ENCODE measurements around the gene CADM1. TPM values are rescaled to one million over a fixed set of nuclear protein-coding genes. Genes with fewer than 3 reads are reported as not detected.
A peak's percentile ranks its signal among the peaks of the same experiment; 100 is the strongest.

The CADM1 gene
- total RNA-seq, 1 donor from 2014 or later = 150 TPM

- no peaks in the 10 kb centered on the region for H3K36me3 Mint-ChIP-seq
- peaks cover 10% of the 10 kb centered on the region for H3K27me3 Mint-ChIP-seq
- H3K27ac Mint-ChIP-seq = no peak overlapping the region
- H3K9me3 Mint-ChIP-seq = no peaks in the 10 kb centered on the region
- TF ChIP-seq CTCF (conservative IDR thresholded peaks at IDR 0.05) = no peak
- H3K4me3 Mint-ChIP-seq = no peak overlapping the region
- H3K4me1 Mint-ChIP-seq (ENCODE audit: unreplicated experiment) = no peaks in the 10 kb centered on the region
- DNase-seq (ENCODE audit: extremely low spot score, unreplicated experiment) = no peak
Observed at GRCh38 chr11:115515647-115516395, 11.6 kb upstream of the CADM1 start.

- peaks cover 23% of the 10 kb centered on the region for H3K27me3 Mint-ChIP-seq
- no peaks in the 10 kb centered on the region for H3K36me3 Mint-ChIP-seq
- no peaks in the 10 kb centered on the region for H3K4me1 Mint-ChIP-seq (ENCODE audit: unreplicated experiment)
- no peak overlapping the region for H3K27ac Mint-ChIP-seq
- TF ChIP-seq CTCF (conservative IDR thresholded peaks at IDR 0.05) = no peak
- no peaks in the 10 kb centered on the region for H3K9me3 Mint-ChIP-seq
- DNase-seq (ENCODE audit: extremely low spot score, unreplicated experiment) = no peak
- no peak overlapping the region for H3K4me3 Mint-ChIP-seq
Observed at GRCh38 chr11:115506954-115507675, 2.9 kb upstream of the CADM1 start.

GRCh38 chr11:115505175-115505574 is 960 bp upstream of the CADM1 start:
- Mint-ChIP-seq H3K4me1 (ENCODE audit: unreplicated experiment) (no peaks in the 10 kb centered on the region), H3K36me3 (no peaks in the 10 kb centered on the region), H3K9me3 (no peaks in the 10 kb centered on the region), H3K27me3 (peaks cover 20% of the 10 kb centered on the region), H3K27ac (peak overlapping the region; percentile 96), H3K4me3 (peak overlapping the region; percentile 94)
- DNase-seq (ENCODE audit: extremely low spot score, unreplicated experiment) = no peak
- no peak for TF ChIP-seq CTCF (conservative IDR thresholded peaks at IDR 0.05)

- H3K27ac Mint-ChIP-seq = peak overlapping the region; percentile 96
- H3K27me3 Mint-ChIP-seq = peaks cover 13% of the 10 kb centered on the region
- DNase-seq (ENCODE audit: extremely low spot score, unreplicated experiment) = no peak
- no peak for TF ChIP-seq CTCF (conservative IDR thresholded peaks at IDR 0.05)
- no peaks in the 10 kb centered on the region for H3K36me3 Mint-ChIP-seq
- H3K4me1 Mint-ChIP-seq (ENCODE audit: unreplicated experiment) = no peaks in the 10 kb centered on the region
- no peaks in the 10 kb centered on the region for H3K9me3 Mint-ChIP-seq
- peak overlapping the region; percentile 94 for H3K4me3 Mint-ChIP-seq
Observed at GRCh38 chr11:115503886-115504275, 334 bp downstream of the CADM1 start.

GRCh38 chr11:115503083-115503885 is 931 bp downstream of the CADM1 start:
- Mint-ChIP-seq H3K27ac (peak overlapping the region; percentile 96), H3K4me1 (ENCODE audit: unreplicated experiment) (no peaks in the 10 kb centered on the region), H3K9me3 (no peaks in the 10 kb centered on the region), H3K4me3 (peak overlapping the region; percentile 94), H3K27me3 (peaks cover 13% of the 10 kb centered on the region), H3K36me3 (no peaks in the 10 kb centered on the region)
- TF ChIP-seq CTCF (conservative IDR thresholded peaks at IDR 0.05) = peak; percentile 43
- peak; percentile 74 for DNase-seq (ENCODE audit: extremely low spot score, unreplicated experiment)
